Adipocyte (in vitro differentiated cells): ENCODE results near the gene KRTAP5-6.

ENCODE experiments used
- DNase-seq: peaks from one replicate; pipeline ENCODE4 v3.0.0-alpha.2; 2015; ENCODE audit warnings: low read depth
- H3K27me3 ChIP-seq: replicated peaks from 2 replicates; pipeline ENCODE4 v1.7.0; 2013; ENCODE audit warnings: mild to moderate bottlenecking, low read length, moderate library complexity; ENCODE audit not compliant: control insufficient read depth, insufficient read depth
- H3K36me3 ChIP-seq: 2 replicates; pipeline ENCODE4 v1.7.0; 2013; ENCODE audit warnings: low read length, mild to moderate bottlenecking, moderate library complexity; ENCODE audit not compliant: control insufficient read depth, insufficient read depth, severe bottlenecking
- H3K4me1 ChIP-seq: 2 replicates; pipeline ENCODE4 v1.7.0; 2013; ENCODE audit warnings: mild to moderate bottlenecking, low read length, moderate library complexity; ENCODE audit not compliant: control insufficient read depth, insufficient read depth
- H3K4me3 ChIP-seq: 2 replicates; pipeline ENCODE4 v1.7.0; 2013; ENCODE audit warnings: mild to moderate bottlenecking, low read length, moderate library complexity
- H3K9ac ChIP-seq: 2 replicates; pipeline ENCODE4 v1.7.0; 2013; ENCODE audit warnings: mild to moderate bottlenecking, low read length, moderate library complexity
- H3K9me3 ChIP-seq: 2 replicates; pipeline ENCODE4 v1.7.0; 2013; ENCODE audit warnings: mild to moderate bottlenecking, low read length, moderate library complexity; ENCODE audit not compliant: control insufficient read depth

KRTAP5-6 gene

DNA sequence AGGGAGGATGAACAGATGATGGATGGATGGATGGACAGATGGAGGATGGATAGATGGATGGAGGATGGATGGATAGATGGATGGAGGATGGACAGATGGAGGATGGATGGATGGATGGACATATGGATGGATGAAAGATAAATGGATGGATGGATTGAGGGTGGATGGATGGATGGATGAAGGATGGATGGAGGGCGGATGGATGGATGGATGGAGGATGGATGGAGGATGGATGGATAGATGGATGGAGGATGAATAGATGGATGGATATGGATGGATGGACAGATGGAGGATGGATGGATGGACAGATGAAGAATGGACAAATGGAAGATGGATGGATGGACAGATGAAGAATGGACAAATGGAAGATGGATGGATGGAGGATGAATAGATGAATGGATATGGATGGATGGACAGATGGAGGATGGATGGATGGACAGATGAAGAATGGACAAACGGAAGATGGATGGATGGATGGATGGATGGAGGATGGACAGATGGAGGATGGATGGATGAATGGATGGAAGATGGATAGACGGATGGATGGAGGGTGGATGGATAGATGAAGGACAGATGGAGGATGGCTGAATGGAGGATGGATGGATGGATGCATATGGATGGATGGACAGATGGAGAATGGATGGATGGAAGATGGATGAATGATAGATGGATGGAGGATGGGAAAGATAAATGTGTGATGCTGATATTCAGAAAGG, 46.0 kb downstream of the KRTAP5-6 start:
- DNase-seq, result no peak
- Histone ChIP-seq H3K9ac (no peak overlapping the region), H3K4me3 (no peak overlapping the region), H3K9me3 (no peaks in the 10 kb centered on the region), H3K27me3 (no peaks in the 10 kb centered on the region), H3K4me1 (peaks cover 19% of the 10 kb centered on the region), H3K36me3 (no peaks in the 10 kb centered on the region)

DNA sequence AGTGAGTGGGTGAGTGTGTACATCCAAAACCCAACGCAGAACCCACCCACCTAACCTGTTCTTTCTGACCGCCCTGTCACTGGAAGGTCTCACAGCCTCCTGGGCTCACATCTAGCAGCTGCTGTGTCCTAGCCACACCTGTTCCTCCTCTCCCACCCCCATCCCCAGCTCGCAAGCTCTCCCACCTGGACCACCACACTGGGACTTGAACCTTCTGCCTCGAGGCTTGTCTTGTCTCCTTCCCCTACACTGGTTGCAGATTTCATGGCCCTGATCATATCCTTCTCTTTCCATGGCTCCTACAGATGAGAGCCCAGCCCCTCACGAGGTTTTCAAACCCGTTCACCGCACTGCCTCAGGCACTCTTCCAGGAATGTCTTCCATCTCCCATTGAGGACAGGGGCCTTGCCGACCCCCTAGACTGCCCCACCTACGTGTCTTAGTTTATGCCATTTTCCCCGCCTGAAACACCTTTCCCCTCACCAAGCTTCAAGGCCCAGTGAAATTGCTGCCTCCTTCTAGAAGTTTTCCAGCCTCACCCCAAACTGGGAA, 46.7 kb downstream of the KRTAP5-6 start:
- Histone ChIP-seq H3K36me3 (no peaks in the 10 kb centered on the region), H3K9ac (no peak overlapping the region), H3K4me3 (no peak overlapping the region), H3K4me1 (peaks cover 19% of the 10 kb centered on the region), H3K9me3 (no peaks in the 10 kb centered on the region), H3K27me3 (no peaks in the 10 kb centered on the region)
- DNase-seq, result no peak

DNA sequence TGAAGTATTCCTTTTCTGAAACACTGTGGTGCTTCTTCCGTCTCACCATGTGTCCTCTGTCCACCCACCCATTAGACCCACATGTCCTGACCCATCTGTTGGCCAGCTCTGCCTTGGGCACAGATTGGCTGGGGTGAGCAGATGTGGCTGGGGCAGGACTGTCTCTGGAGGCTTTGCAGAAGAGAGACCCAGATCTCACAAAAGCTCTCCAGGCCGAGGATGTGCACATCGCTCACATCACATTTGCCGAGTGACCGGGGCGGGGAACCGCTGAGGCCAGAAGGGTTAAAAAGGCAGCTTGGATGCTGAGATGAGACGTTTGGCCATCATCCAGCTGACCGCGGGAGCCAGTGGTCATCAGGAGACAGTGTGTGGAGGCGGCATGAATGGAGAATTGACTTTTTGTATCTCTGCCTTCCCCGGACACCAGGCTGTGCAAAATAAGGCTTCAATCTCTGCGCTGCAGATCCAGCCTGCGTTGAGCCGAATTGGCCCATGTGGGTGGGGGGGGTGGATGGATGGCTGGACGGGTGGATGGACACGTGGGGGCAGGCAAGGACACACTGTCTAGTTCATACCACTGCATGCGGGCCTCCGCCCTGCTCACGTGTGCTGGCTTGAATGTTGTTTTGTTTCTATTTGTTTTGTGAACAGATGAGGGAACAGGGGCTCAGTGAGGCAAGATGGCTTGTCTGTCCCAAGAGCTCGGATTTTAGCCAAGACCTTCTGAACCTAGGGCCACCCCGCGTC, 47.3 kb downstream of the KRTAP5-6 start:
- DNase-seq, result no peak
- H3K9me3 ChIP-seq, result no peaks in the 10 kb centered on the region
- H3K36me3 ChIP-seq, result no peaks in the 10 kb centered on the region
- H3K4me1 ChIP-seq, result peaks cover 21% of the 10 kb centered on the region
- no peak overlapping the region for H3K4me3 ChIP-seq
- H3K27me3 ChIP-seq, result no peaks in the 10 kb centered on the region
- H3K9ac ChIP-seq, result peak overlapping the region; percentile 15

DNA sequence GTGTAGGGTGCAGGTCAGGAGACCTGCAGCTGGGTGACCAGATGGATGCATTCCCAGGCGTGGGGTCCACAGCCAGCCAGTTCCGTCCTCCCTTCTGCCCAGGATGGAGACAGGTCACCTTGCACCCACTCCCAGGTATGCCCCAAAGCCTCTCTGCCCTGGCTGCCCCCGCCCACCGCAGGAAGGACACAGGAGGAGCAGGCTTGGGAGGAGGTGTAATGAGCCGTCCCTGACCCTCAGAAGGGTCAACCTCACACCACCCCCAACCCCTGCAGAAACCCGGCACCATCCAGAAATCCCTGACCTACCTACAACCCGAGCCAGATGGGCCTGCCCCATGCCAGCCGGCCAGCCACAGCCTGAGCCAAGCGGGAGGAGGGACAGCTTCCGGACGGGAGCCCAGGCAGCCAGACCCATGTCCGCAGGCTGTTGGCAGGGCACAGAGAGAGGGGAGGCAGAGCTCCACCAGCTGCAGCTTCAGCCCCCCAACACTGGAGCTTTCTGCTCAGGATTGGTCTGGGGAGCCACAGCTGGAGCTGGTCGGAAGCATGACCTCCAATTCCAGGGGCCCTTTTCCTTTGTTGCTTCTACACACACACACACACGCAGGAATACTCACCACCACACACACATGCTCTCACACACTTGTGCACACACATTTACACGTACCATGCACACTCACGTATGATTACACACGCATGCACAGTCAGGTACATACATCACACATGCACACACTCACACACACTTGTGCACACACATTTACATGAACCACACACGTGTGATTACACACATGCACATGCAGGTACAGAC, 48.1 kb downstream of the KRTAP5-6 start:
- no peak overlapping the region for H3K4me3 ChIP-seq
- DNase-seq, result no peak
- H3K9ac ChIP-seq, result peak overlapping the region; percentile 15
- H3K36me3 ChIP-seq, result no peaks in the 10 kb centered on the region
- H3K27me3 ChIP-seq, result no peaks in the 10 kb centered on the region
- H3K9me3 ChIP-seq, result no peaks in the 10 kb centered on the region
- H3K4me1 ChIP-seq, result peaks cover 28% of the 10 kb centered on the region

DNA sequence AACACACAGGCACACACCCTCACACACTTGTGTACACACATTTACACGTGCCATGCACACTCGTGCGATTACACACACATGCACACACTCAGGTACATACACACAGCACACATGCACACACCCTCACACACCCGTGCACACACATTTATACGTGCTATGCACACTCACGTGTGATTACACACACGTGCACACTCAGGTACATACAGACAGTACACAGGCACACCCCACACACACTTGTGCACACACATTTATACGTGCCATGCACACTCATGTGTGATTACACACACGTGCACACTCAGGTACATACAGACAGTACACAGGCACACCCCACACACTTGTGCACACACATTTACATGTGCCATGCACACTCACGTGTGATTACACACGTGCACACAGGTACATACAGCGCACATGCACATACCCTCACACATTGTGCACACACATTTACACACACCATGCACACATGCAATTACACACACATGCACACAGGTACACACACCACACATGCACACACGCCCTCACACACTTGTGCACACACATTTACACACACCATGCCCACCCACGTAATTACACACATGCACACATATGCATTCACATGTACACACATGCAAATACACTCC, 48.8 kb downstream of the KRTAP5-6 start:
- H3K4me3 ChIP-seq, result no peak overlapping the region
- peaks cover 36% of the 10 kb centered on the region for H3K4me1 ChIP-seq
- DNase-seq, result no peak
- H3K36me3 ChIP-seq, result no peaks in the 10 kb centered on the region
- H3K27me3 ChIP-seq, result no peaks in the 10 kb centered on the region
- no peaks in the 10 kb centered on the region for H3K9me3 ChIP-seq
- no peak overlapping the region for H3K9ac ChIP-seq

DNA sequence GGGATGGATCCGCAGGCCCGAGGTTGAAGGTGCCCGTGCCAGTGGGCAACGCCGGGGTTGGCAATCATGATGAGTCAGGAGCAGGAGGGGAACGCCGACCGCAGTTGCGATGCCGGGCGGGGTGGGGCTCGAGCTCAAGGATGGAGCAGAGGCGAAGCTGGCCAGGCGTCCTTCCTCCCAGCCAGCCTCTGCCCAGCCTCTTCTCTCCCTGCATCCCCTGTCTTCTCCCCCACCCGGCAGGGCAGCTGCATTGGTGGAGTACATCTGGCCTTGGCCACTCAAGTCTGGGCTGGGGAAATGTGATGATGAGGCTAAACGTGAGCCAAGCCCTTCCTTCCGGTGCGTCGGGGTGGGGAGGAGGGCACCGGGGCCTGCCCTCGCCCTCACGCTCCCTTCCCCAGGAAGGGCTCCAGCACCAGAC, 49.5 kb downstream of the KRTAP5-6 start:
- peak overlapping the region; percentile 11 for H3K4me3 ChIP-seq
- H3K4me1 ChIP-seq, result peaks cover 43% of the 10 kb centered on the region
- H3K36me3 ChIP-seq, result no peaks in the 10 kb centered on the region
- DNase-seq, result no peak
- no peaks in the 10 kb centered on the region for H3K27me3 ChIP-seq
- no peak overlapping the region for H3K9ac ChIP-seq
- no peaks in the 10 kb centered on the region for H3K9me3 ChIP-seq

DNA sequence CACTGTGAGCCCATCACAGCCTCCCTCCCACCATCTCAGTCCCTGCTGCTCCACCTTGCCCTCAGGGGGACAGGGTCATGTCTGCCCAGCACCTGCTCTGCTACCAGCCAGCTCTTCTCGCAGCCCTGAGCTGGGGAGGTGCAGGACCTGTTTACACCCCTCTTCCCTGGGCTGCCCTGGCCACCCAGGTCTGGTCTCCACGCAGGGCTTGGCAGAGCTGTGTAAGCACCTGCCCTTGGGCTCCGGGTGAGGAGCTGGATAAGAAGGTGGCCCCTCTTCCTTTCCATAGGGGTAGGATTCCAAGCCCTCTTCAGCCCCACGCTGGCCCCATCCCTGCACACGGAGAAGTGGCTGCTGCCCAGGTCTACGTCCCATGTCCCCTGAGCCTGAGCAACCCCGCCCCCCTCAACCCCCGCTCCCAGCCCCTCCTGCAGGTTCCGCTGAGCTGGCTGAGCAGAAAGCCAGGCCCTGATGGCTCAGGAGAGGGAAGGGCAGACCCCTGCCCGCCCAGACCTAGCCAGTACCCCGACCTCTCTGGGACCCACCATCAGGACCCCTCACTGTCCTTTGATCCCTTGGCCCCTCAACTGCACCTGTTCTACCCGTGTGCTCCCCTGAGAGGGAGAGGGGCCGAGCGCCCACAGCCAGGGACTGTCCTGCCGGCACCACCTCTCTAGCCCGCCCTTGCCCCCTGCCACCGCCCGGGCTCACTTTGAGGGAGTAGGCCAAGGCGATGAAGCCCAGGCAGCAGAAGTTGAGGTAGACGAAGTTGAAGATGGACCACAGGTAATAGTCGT, 50.2 kb downstream of the KRTAP5-6 start:
- DNase-seq, result no peak
- Histone ChIP-seq H3K36me3 (peaks cover 6% of the 10 kb centered on the region), H3K9ac (no peak overlapping the region), H3K4me3 (peak overlapping the region; percentile 79), H3K27me3 (no peaks in the 10 kb centered on the region), H3K4me1 (peaks cover 46% of the 10 kb centered on the region), H3K9me3 (no peaks in the 10 kb centered on the region)
